Measurements from ENCODE around the gene PRDM1.

DNA sequence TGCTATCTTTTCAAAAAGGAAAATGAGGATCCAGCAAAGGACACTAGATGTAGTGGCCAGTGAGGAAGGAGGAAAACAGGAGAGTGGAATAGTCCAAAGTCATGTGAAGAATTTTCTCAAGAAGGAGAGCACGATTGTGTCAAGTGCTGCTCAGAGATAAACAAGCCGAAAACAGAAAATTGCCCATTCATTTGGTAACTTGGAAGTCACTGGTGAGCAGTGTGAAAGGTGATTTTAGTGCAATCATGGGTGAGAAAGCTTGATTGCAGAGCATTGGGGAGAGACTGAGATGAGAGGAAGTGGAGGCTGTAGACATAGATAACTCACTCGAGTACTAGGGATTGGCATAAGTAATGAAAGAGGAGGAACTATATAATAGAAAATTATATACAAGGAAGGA is 26.0 kb upstream of the PRDM1 start:
- TF ChIP-seq, protein P1, sequence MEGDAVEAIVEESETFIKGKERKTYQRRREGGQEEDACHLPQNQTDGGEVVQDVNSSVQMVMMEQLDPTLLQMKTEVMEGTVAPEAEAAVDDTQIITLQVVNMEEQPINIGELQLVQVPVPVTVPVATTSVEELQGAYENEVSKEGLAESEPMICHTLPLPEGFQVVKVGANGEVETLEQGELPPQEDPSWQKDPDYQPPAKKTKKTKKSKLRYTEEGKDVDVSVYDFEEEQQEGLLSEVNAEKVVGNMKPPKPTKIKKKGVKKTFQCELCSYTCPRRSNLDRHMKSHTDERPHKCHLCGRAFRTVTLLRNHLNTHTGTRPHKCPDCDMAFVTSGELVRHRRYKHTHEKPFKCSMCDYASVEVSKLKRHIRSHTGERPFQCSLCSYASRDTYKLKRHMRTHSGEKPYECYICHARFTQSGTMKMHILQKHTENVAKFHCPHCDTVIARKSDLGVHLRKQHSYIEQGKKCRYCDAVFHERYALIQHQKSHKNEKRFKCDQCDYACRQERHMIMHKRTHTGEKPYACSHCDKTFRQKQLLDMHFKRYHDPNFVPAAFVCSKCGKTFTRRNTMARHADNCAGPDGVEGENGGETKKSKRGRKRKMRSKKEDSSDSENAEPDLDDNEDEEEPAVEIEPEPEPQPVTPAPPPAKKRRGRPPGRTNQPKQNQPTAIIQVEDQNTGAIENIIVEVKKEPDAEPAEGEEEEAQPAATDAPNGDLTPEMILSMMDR (IDR thresholded peaks at IDR 0.05; ENCODE audit: borderline replicate concordance, extremely low read depth, low read length, poor library complexity, severe bottlenecking): no peak
- no peak for TF ChIP-seq EZH2 (IDR thresholded peaks at IDR 0.05; ENCODE audit: borderline replicate concordance, low read depth, low read length, severe bottlenecking)

Data from DND-41 (cell line).